Stimulated activated CD4-positive, alpha-beta T cell treated with anti-CD3 and anti-CD28 coated beads, Interleukin-1b, Interleukin-23, amount 100 ng/mL, for 48 hours (primary cell): Measurements from ENCODE around the gene PDE6C.

Source experiments
- DNase-seq: peaks from one replicate; pipeline ENCODE4 v3.0.0-alpha.2; 2020

The PDE6C gene

GRCh38 chr10:93595378-93596161, 16.8 kb upstream of the PDE6C start:
- no peak for DNase-seq

- DNase-seq: no peak
Measured at GRCh38 chr10:93596539-93596938, 15.8 kb upstream of the PDE6C start.

- DNase-seq: no peak
Measured at GRCh38 chr10:93597075-93597599, 15.2 kb upstream of the PDE6C start.

GRCh38 chr10:93598157-93598556, 14.2 kb upstream of the PDE6C start:
- DNase-seq: no peak

GRCh38 chr10:93599335-93599734, 13.0 kb upstream of the PDE6C start:
- no peak for DNase-seq

GRCh38 chr10:93599778-93600177, 12.6 kb upstream of the PDE6C start:
- no peak for DNase-seq

GRCh38 chr10:93600446-93601145, 11.7 kb upstream of the PDE6C start:
- no peak for DNase-seq

- DNase-seq: no peak
Measured at GRCh38 chr10:93601146-93601773, 11.1 kb upstream of the PDE6C start, which contains the start of gene RBP4. Gene RBP4, minus strand, starts transcription at chr10:93601235. Its CDS starts 207 bp downstream, at chr10:93601028.

- no peak for DNase-seq
Measured at GRCh38 chr10:93601774-93602162, 10.6 kb upstream of the PDE6C start.

GRCh38 chr10:93603023-93603422, 9.3 kb upstream of the PDE6C start:
- DNase-seq: no peak

GRCh38 chr10:93604146-93604545, 8.2 kb upstream of the PDE6C start:
- DNase-seq: no peak

GRCh38 chr10:93608421-93608820, 3.9 kb upstream of the PDE6C start:
- no peak for DNase-seq

GRCh38 chr10:93613126-93613525, 789 bp downstream of the PDE6C start:
- DNase-seq: no peak

GRCh38 chr10:93614101-93614825, 1.9 kb downstream of the PDE6C start:
- DNase-seq: no peak

GRCh38 chr10:93615576-93616235, 3.4 kb downstream of the PDE6C start:
- no peak for DNase-seq

GRCh38 chr10:93620925-93621324, 8.6 kb downstream of the PDE6C start:
- DNase-seq: no peak

GRCh38 chr10:93622942-93623341, 10.6 kb downstream of the PDE6C start:
- no peak for DNase-seq

- DNase-seq: no peak
Measured at GRCh38 chr10:93628858-93629257, 16.5 kb downstream of the PDE6C start.

GRCh38 chr10:93629647-93630305, 17.4 kb downstream of the PDE6C start:
- no peak for DNase-seq

GRCh38 chr10:93630625-93631557, 18.6 kb downstream of the PDE6C start:
- no peak for DNase-seq

- DNase-seq: no peak
Measured at GRCh38 chr10:93639791-93640190, 27.5 kb downstream of the PDE6C start.
